ENCODE results near the gene CANT1. TPM values are rescaled to one million over a fixed set of nuclear protein-coding genes. Genes with fewer than 3 reads are reported as not detected.

CANT1 gene
- total and polyA plus RNA-seq, 9 of the 15 experiments (the other 6 are each of a cell fraction or from before 2014, with no cell fraction given), result 2.7 to 66.4 (median 22.5) TPM

- Histone ChIP-seq H3K4me1 (replicated peaks in 1 of 2; ENCODE audit: control insufficient read depth in 2 of 2, insufficient read depth in 2 of 2, low read length in 2 of 2) (no peaks in the 10 kb centered on the region), H3K4me2 (ENCODE audit: insufficient read depth, low read length) (no peak overlapping the region), H3K27me3 (ENCODE audit: control insufficient read depth in 2 of 2, insufficient read depth in 2 of 2, low read length in 2 of 2) (peaks cover 45 to 74% of the 10 kb centered on the region in 2 experiments), H3K9me1 (ENCODE audit: control insufficient read depth, insufficient read depth, low read length) (no peaks in the 10 kb centered on the region), H3K27ac (ENCODE audit: extremely low read depth, low read depth, low read length) (no peak overlapping the region), H3K79me2 (ENCODE audit: control insufficient read depth, insufficient read depth, low read length) (no peaks in the 10 kb centered on the region), H3K4me3 (no peak overlapping the region), H2AFZ (ENCODE audit: low read depth, low read length) (no peak overlapping the region), H4K20me1 (replicated peaks; ENCODE audit: control insufficient read depth, insufficient read depth, low read length) (peaks cover 3% of the 10 kb centered on the region; the same call in 1 of the 2 replicates), H3K9ac (ENCODE audit: insufficient read depth in 1 of 2, low read depth in 2 of 2, low read length in 2 of 2) (no peak overlapping the region), H3K36me3 (ENCODE audit: control insufficient read depth, insufficient read depth, low read length) (no peaks in the 10 kb centered on the region), H3K9me3 (replicated peaks; ENCODE audit: control insufficient read depth, insufficient read depth, low read depth, low read length) (no peaks in the 10 kb centered on the region)
- intact Hi-C loops (cut with micrococcal nuclease) (no loop called here), in situ Hi-C loops (cut with MboI) (no loop called here)
- WGBS (ENCODE audit: insufficient coverage, low coverage, missing lambda C conversion rate), result 2% methylated on average over 3 of the region's 3 CpGs
- DNase-seq (ENCODE audit: extremely low read depth in 1 of 4, low spot score in 3 of 4) (peak in 2 of 4 experiments; percentile 1 to 5), FAIRE-seq (no peak), ATAC-seq (no peak)
- CTCF ChIA-PET (ENCODE audit: low intra/inter-chr PET ratio), result no interaction called here
- TF ChIP-seq SAP30 (IDR thresholded peaks at IDR 0.05; ENCODE audit: borderline replicate concordance, insufficient read depth, low read depth, low read length, poor library complexity, severe bottlenecking) (no peak), CEBPB (tag; IDR thresholded peaks at IDR 0.05) (peak; percentile 50), GABPB1 (CRISPR knock-in tag; IDR thresholded peaks at IDR 0.05) (no peak), ZNF12 (CRISPR knock-in tag; IDR thresholded peaks at IDR 0.05) (no peak), PHF8 (IDR thresholded peaks at IDR 0.05; ENCODE audit: borderline replicate concordance, low read length) (no peak), ATF6 (CRISPR knock-in tag; IDR thresholded peaks at IDR 0.05) (no peak), CEBPG (CRISPR knock-in tag; IDR thresholded peaks at IDR 0.05) (no peak), CEBPG (tag; conservative IDR thresholded peaks at IDR 0.05 in 1 of 2, IDR thresholded peaks at IDR 0.05 in 1 of 2) (0 out of 4 replicates have a peak, but pooled peaks of 1 of the 2 experiments have one; percentile 16)
- BruUV-seq (replicated peaks), result no TSS peak
- POLR2A ChIA-PET, result no interaction called here
Observed at GRCh38 chr17:79036596-79036995, 27.0 kb upstream of the CANT1 start.
